Gastrocnemius medialis (tissue), 4 donors: ENCODE measurements around the gene PLXNB3.

ENCODE experiments used
- CTCF ChIP-seq, 5 experiments: fragments of 450-650 bp in 3 of 5; fragments of 200-600 bp in 2 of 5; sonication (generic) in 2 of 5; IDR thresholded peaks in 4 of 5; conservative IDR thresholded peaks in 1 of 5; 1 replicate in 4 of 5; 2 replicates in 1 of 5; pipeline ENCODE4 v1.5.1; 2016 to 2019; ENCODE audit warnings: antibody characterized with exemption in 5 of 5, mild to moderate bottlenecking in 3 of 5, moderate library complexity in 3 of 5
- POLR2A ChIP-seq, 2 donors: fragments of 450-650 bp; IDR thresholded peaks; one replicate each; pipeline ENCODE4 v1.6.1; 2017; ENCODE audit warnings: antibody characterized with exemption in 2 of 2, mild to moderate bottlenecking in 2 of 2, moderate library complexity in 2 of 2

- no peak for TF ChIP-seq CTCF (IDR thresholded peaks at IDR 0.05 in 4 of 5, conservative IDR thresholded peaks at IDR 0.05 in 1 of 5)
- TF ChIP-seq POLR2A (IDR thresholded peaks at IDR 0.05): no peak
These were observed 22.6 kb downstream of the PLXNB3 start for GRCh38 chrX:153786669-153787068.
